Activated CD4-positive, CD25-positive, alpha-beta regulatory T cell treated with anti-CD3 and anti-CD28 coated beads, Interleukin-2, amount 50 U/mL, for 16 hours (primary cell): ENCODE measurements around the gene FAM180A.

ENCODE experiments used
- DNase-seq: peaks from one replicate; pipeline ENCODE4 v3.0.0-alpha.2; 2020; ENCODE audit warnings: low read depth, low spot score

FAM180A gene

DNA sequence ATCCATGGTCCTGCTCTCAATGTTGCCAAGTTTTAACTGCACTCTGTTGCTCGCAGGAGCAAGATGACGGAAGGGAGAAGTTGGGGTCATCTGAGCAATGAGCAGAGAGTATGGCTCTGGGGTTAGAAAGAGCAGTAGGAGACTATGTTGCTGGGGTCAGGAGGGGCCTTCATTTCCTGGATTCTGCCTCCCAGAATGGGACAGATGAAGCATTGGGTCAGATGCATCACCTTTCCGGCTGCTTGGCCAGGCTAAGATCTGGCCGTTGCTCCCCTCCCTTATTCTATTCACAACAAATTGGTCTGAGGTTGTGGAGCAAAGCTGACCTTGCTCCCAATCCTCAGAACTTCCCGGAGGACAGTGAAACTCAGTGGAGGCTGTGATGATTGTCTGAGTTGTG lies 63.9 kb downstream of the FAM180A start:
- no peak for DNase-seq

DNA sequence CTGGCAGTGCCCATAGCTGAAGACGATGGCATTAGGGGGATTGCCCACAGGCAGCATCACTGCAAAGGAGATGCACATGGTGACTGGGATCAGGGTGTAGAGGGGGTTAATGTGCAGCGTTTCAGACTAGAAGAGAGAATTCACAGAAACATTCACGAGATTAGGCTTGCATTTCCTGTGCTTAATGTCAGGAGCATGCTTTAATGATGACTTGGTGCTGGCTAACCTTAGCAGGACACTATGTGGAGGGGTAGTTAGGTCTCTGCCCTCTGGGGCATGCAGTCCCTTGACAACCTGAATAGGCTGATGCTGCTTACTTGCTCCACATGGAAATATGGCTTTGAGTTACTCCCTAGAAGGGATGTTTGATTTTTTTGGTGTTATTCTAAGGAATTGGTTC lies 64.5 kb downstream of the FAM180A start:
- no peak for DNase-seq

DNA sequence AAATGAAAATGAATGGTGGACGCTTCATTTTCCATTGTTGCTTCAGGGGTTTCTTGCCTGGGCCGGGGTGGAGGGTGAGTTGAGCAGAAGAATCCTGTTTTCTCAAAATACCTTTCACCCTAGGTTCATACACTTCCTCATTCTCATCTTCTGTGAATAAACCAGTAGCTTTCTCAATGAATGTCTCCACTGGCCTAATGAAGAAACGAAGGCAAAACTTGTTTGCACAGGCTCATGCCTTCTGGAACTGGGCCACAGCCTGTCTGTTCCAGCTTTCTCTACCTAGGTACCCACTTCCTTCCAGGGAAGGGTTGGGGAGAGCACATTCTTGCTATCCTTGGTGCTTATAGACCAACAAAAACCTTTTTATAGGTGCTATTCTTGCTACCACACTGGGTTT lies 65.0 kb downstream of the FAM180A start:
- no peak for DNase-seq

DNA sequence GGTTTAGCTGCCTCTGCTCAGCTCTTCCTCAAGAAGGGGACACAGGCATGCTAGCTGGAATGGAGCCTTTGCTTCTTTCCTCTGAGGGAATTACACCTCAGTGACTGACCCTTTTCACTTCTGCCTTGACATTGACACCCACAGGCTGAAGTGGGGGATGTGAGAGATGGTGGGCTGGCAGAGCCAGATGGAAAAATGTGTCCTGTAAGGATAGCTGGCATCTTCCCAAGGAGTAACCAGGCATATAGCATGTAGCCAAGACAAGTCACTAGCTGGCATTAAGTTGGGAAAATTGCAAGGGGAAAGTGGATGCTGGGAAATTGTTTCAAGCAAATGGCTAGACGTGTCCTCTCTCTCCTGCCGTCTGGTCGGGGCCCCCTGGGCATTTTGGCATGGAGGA lies 66.4 kb downstream of the FAM180A start:
- no peak for DNase-seq

DNA sequence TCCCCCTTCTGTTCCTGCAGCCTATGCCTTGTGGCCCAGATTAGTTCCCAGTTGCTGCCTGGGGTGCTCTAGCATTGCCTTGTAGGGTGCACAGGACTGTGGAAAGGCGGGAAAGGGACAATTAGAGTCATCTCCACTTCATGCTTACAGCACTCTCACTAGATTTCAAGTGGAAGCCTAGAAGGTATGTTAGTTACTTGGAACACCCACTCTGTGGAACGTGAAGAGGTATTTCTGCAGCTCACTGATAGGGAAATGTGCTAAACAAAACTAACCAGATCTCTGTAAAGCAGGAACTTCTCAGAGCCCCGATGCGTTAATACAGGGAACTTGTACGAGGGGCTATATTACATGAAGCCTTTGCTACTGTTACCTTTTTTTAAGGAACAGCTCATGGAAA lies 66.9 kb downstream of the FAM180A start:
- no peak for DNase-seq
